Right cardiac atrium (tissue), 5 donors: Measurements from ENCODE around the gene OR2V1. TPM values are rescaled to one million over a fixed set of nuclear protein-coding genes. Genes with fewer than 3 reads are reported as not detected.
A peak's percentile ranks its signal among the peaks of the same experiment; 100 is the strongest.
"Not testable (repeated sequence)": the region's sequence is repeated elsewhere in the genome, so short reads cannot be mapped to it uniquely, and the experiment has no call there.

ENCODE experiments used
- ATAC-seq, 2 donors: fragments of 200-7000 bp; cut with Tn5 transposase; one replicate each; pipeline versions ENCODE4 v1.8.0 to v1.9.1; 2020; ENCODE audit warnings: moderate library complexity in 2 of 2, mild to moderate bottlenecking in 1 of 2
- DNase-seq, 3 donors: peaks; one replicate each; pipeline ENCODE4 v3.0.0-alpha.2; 2020
- H3K27ac ChIP-seq: one replicate; pipeline ENCODE4 v1.5.1; 2013; ENCODE audit warnings: mild to moderate bottlenecking, low read length, control low read depth, moderate library complexity
- H3K27me3 ChIP-seq: one replicate; pipeline ENCODE4 v1.6.1; 2013; ENCODE audit not compliant: control insufficient read depth, insufficient read depth
- H3K4me1 ChIP-seq: one replicate; pipeline ENCODE4 v1.6.1; 2013; ENCODE audit warnings: low read length; ENCODE audit not compliant: control insufficient read depth, insufficient read depth
- H3K4me3 ChIP-seq: one replicate; pipeline ENCODE4 v1.5.1; 2013; ENCODE audit warnings: low read length, control low read depth
- H3K9me3 ChIP-seq: one replicate; pipeline ENCODE4 v1.6.1; 2013; ENCODE audit warnings: low read length; ENCODE audit not compliant: control insufficient read depth
- WGBS: extraction: QIAGEN DNeasy Blood & Tissue Kit; methylation state at CpG from one replicate; pipeline ENCODE4 v1.1.7; 2013; 5-methylcytosine and 5-hydroxymethylcytosine counted together
- intact Hi-C, 4 donors: fragments of 100-400 bp; cut with DNase I; formaldehyde crosslinking; loops; one replicate each; pipeline versions ENCODE4 v1.11.0 to v1.14.0; 2022 to 2023
- long read RNA-seq, 4 donors: library from polyadenylated mRNA; unstranded; transcript quantifications; one replicate each; pipeline ENCODE4 v2.0.0, GENCODE V29; 2020 to 2021
- polyA plus RNA-seq: library from polyadenylated mRNA; stranded (reverse); fragments of 200-250 nt; gene quantifications from one replicate; pipeline ENCODE4 v1.2.3, GENCODE V29; 2013
- total RNA-seq, 4 donors: library from RNA; stranded (reverse); fragmentation: NEBNext Ultra II Directional; extraction: Animal tissue kit (Norgen Biotek cat#: 25700); gene quantifications; one replicate each; pipeline ENCODE4 v1.2.1, GENCODE V29; 2021
- donor health status: healthy with polysubstance abuse.
- donor health status: DM: no; HTN: yes; CAD: no.
- donor health status: DM: no; HTN: no; CAD: no.
- donor health status: DM: no; HTN: yes; CAD: no; lungs with severe emphysema.
- donor health status: DM: yes; HTN: yes; CAD: no.

The OR2V1 gene, protein sequence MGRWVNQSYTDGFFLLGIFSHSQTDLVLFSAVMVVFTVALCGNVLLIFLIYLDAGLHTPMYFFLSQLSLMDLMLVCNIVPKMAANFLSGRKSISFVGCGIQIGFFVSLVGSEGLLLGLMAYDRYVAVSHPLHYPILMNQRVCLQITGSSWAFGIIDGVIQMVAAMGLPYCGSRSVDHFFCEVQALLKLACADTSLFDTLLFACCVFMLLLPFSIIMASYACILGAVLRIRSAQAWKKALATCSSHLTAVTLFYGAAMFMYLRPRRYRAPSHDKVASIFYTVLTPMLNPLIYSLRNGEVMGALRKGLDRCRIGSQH
- total RNA-seq (not detected), polyA plus RNA-seq (not detected)
- long read RNA-seq, donor 1: 0 reads
- long read RNA-seq, donor 2: 0 reads
- long read RNA-seq, donor 3: 0 reads
- long read RNA-seq, donor 4: 0 reads

DNA sequence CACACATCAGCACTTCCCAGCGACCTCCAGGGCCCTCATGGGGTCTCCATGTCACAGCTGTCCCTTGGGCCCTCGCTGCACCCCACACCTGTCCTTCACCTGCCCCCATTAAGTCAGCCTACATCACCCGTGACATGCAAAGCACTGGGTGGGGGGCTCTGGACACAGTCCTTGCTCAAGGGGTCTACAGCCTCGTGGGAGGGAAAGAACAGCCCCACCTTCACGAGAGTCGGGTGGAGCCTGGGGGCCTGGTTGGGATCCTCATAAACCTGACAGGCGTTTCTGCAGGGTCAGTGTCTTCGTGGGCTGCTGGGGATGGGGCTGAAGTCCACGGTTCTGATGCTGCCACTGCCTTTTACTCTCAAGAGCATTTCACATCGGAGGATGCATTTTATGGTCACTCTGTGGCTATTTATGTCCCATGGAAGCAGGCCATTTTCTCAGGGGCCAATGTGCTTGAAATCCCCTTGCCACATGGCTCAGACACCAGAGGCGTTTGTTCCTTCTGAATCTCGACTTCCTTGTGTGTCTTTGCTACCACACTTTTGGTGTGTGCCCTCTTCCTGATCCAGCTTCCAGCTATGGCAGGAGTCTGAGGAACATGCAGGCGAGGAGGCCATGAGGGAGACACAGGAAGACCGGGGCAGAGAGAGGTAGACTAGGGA is at the start of gene OR2V1:
Gene OR2V1 (minus strand): TSS at position 338 of the 665 bp plus-strand sequence. CDS start 5,865 bp downstream, outside the sequence.
- intact Hi-C loops: no loop called here
- no peaks in the 10 kb centered on the region for H3K9me3 ChIP-seq
- no peak within 1 kb of the TSS for H3K4me3 ChIP-seq
- WGBS: 77% methylated on average over 14 of the region's 14 CpGs
- H3K4me1 ChIP-seq: no peaks in the 10 kb centered on the region
- no peak for ATAC-seq
- H3K27me3 ChIP-seq: no peaks in the 10 kb centered on the region
- no peak within 1 kb of the TSS for H3K27ac ChIP-seq
- no peak for DNase-seq

DNA sequence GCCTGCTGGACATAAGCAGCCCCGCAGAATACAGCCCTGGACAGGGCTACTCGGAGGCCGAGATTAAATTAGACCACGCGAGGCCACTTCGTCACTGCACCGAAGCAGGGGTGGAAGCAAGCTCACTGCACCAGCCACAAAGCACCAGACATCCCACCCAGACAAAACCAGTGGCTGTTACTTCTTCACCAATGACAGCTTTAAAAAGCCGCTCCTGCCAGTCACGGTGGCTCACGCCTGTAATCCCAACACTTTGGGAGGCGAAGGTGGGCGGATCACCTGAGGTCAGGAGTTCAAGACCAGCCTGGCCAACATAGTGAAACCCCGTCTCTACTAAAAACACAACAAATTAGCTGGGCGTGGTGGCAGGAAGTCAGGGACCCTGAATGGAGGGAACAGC is 46.6 kb upstream of the OR2V1 start:
- ATAC-seq, H3K4me3 ChIP-seq, H3K4me1 ChIP-seq, H3K27ac ChIP-seq, DNase-seq, H3K27me3 ChIP-seq, H3K9me3 ChIP-seq: not testable (repeated sequence)
- WGBS: 72% methylated on average over 14 of the region's 14 CpGs
- intact Hi-C loops: loop anchor here in 1 of 4 donors (10.0 kb wide), 1 partner anchor 313 kb away; the partner anchor contains the start of gene ZFP62

DNA sequence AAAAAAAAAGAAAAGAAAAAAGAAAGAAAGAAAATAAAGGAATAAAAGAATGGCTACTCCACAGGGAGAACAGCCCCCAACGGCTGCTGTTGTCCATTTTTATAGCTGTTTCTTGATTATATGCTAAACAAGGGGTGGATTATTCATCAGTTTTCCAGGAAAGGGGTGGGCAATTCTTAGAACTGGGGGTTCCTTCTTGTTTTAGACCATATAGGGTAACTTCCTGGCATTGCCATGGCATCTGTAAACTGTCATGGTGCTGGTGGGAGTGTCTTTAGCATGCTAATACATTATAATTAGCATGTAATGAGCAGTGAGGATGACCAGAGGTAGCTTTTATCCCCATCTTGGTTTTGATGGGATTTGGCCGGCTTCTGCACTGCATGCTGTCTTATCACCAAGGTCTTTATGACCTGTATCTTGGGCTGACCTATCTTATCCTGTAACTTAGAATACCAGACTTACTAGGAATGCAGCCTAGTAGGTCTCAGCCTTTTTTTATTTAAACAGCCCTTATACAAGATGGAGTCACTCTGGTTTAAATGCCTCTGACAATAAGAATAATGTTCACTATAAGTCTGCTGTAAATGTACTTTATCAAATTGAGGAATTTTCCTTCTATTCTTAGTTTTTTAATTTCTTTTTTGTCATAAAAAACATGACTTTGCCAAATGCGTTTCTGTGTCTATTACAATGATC is 45.4 kb upstream of the OR2V1 start:
- peaks cover 2% of the 10 kb centered on the region for H3K27me3 ChIP-seq
- DNase-seq (no peak), ATAC-seq (no peak)
- peaks cover 2% of the 10 kb centered on the region for H3K4me1 ChIP-seq
- no peaks in the 10 kb centered on the region for H3K9me3 ChIP-seq
- 54% methylated on average over 3 of the region's 3 CpGs for WGBS
- H3K4me3 ChIP-seq: no peak overlapping the region
- intact Hi-C loops: loop anchor here in 1 of 4 donors (10.0 kb wide), 1 partner anchor 312 kb away; the partner anchor contains the start of gene ZFP62
- no peak overlapping the region for H3K27ac ChIP-seq

DNA sequence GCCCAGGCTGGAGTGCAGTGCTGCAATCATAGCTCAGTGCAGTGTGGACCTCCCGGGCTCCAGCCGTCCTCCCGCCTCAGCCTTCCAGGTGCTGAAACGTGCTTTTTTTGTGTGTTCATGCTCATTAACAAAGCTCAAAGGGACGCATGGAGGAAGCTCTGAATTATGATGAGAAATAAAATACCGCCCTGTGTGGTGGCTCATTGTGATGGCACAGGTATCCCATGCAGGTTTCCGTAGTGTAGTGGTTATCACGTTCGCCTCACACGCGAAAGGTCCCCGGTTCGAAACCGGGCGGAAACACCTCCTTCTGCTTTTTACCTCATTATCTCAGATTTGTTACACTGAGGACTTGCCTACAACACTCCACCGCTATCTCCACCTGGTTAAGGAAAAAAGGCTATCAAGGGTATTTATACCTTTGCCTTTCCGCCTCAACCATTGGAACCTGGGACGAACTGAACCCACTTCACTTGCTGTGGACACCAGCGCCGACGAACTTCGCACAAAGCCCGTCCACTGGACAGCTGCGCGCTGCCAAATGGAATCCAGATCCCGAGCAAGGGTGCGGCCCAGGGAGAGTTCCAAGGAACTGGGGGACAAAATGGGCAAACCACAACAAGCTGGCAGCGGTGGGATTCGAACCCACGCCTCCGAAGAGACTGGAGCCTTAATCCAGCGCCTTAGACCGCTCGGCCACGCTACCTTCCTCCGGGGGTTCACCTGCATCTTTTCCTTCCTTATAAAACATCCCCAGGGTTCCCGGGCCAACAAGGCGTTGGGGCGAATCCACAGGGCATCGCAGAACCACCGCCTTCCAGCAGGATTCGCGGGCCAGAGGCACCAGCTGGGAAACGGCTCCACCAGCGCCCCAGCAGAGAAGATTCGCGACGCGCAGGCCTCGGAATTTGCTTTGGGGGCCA is 42.7 kb upstream of the OR2V1 start:
- Histone ChIP-seq H3K27ac (no peak overlapping the region), H3K4me3 (no peak overlapping the region)
- ATAC-seq: no peak

DNA sequence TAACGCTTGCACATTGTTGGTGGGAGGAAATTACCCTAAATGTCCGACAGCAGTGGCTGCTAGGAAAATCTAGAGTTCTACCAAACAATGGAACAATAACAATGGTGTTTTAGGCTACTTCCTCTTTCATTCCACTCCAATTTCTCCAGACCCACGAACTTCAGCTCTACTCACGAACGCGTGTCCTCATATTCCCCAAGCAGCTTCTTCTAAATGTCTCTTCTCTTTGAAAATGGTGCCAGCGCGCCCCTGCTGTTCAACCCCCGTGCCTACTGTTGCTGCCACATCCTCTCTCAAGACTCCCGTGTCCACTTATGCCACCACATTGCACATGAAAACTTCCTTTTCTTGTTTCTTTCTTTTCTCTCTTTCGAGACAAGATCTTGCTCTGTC is 42.1 kb upstream of the OR2V1 start:
- no peak overlapping the region for H3K4me3 ChIP-seq
- WGBS: 13% methylated on average over 11 of the region's 11 CpGs
- DNase-seq (peak in 1 of 3 donors; percentile 23), ATAC-seq (no peak)
- no peak overlapping the region for H3K27ac ChIP-seq
- intact Hi-C loops: loop anchor here in 1 of 4 donors (10.0 kb wide), 1 partner anchor 308 kb away; the partner anchor contains the start of gene ZFP62
- H3K4me1 ChIP-seq: peaks cover 2% of the 10 kb centered on the region
- peaks cover 2% of the 10 kb centered on the region for H3K27me3 ChIP-seq
- no peaks in the 10 kb centered on the region for H3K9me3 ChIP-seq

More for the DNA sequence above, 42.7 kb upstream of the OR2V1 start:
- DNase-seq: peak in 1 of 3 donors; percentile 31
- H3K9me3 ChIP-seq: no peaks in the 10 kb centered on the region
- peaks cover 2% of the 10 kb centered on the region for H3K4me1 ChIP-seq
- intact Hi-C loops: loop anchor here in 1 of 4 donors (10.0 kb wide), 1 partner anchor 309 kb away; the partner anchor contains the start of gene ZFP62
- WGBS: 5% methylated on average over 50 of the region's 50 CpGs
- peaks cover 2% of the 10 kb centered on the region for H3K27me3 ChIP-seq

DNA sequence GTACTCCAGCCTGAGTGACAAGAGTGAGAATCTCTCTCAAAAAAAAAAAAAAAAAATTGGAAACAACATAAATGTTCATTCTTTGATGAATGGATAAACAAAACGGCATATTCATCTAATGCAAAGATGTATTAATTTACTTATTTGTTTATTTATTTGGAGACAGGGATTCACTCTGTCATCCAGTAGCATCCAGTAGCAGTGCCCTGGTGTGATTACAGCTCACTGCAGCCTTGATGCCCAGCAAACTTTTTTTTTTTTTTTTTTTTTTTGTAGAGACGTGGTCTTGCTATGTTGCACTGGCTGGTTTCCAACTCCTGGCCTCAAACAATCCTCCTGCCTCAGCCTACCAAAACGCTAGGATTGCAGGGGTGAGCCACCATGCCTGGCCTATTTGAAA is 40.8 kb upstream of the OR2V1 start:
- H3K27me3 ChIP-seq: peaks cover 2% of the 10 kb centered on the region
- intact Hi-C loops: loop anchor here in 1 of 4 donors (10.0 kb wide), 1 partner anchor 307 kb away; the partner anchor contains the start of gene ZFP62
- no peak for DNase-seq

DNA sequence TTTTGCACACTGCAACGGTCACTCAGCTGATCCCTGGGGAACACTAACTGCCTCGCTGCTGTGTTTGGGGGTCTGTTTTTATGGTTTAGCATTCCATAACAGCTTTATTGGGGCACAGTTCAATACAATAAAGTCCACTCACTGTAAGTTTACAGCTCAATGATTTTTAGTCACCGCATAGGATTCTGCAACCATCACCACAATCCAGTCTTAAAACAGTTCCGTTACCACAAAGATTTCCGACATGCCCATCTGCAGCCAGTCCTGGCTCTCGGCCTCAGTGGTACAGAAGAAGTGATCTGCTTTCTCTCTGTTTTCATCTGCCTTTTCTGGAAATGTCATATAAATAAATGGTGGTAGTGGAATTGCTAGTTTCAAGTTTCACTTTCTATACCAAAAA is 40.0 kb upstream of the OR2V1 start:
- intact Hi-C loops: loop anchor here in 1 of 4 donors (10.0 kb wide), 1 partner anchor 306 kb away; the partner anchor contains the start of gene ZFP62
- no peak for ATAC-seq
- no peak overlapping the region for H3K27ac ChIP-seq
- H3K27me3 ChIP-seq: peaks cover 2% of the 10 kb centered on the region
- H3K4me3 ChIP-seq: no peak overlapping the region
- DNase-seq: no peak
- no peaks in the 10 kb centered on the region for H3K9me3 ChIP-seq
- H3K4me1 ChIP-seq: peaks cover 2% of the 10 kb centered on the region
- 58% methylated on average over 6 of the region's 6 CpGs for WGBS

More for the DNA sequence above, 40.8 kb upstream of the OR2V1 start:
- Histone ChIP-seq H3K27ac (no peak overlapping the region), H3K9me3 (no peaks in the 10 kb centered on the region), H3K4me1 (peaks cover 2% of the 10 kb centered on the region), H3K4me3 (no peak overlapping the region)
- WGBS: 43% methylated on average over 3 of the region's 3 CpGs
- no peak for ATAC-seq

DNA sequence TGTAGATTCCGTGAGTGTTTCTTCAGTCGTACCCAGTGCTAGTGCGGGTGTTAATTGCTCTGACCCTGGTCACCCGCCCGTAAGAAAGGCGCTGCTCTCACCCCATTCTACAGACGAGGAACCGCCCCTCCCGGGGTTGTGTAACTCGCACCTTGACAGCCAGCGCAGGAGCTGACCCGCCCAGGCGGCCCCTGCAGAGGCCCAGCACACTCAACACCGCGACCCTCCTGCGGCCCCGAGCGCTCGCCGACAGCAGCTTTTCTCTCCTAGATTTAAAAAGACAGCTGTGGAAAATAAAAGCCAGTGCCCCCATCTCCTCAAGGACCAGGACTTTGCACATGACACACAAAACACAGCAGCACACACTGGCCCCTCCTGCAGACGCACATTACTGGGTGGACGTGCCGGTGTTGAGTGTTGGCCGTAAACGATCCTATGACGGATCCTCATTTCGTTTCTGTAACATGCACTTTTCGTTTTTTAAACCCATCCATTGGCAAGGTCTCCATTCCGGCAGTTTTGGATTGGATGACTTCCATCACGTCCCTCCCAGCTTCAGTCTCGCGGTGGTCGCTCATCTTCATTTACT is 39.4 kb upstream of the OR2V1 start:
- ATAC-seq (peak; percentile 14), DNase-seq (no peak)
- intact Hi-C loops: loop anchor here in 1 of 4 donors (10.0 kb wide), 1 partner anchor 306 kb away; the partner anchor contains the start of gene ZFP62
- WGBS: 17% methylated on average over 33 of the region's 33 CpGs
- H3K27me3 ChIP-seq: peaks cover 2% of the 10 kb centered on the region
- H3K27ac ChIP-seq: no peak overlapping the region
- H3K4me1 ChIP-seq: peaks cover 2% of the 10 kb centered on the region
- no peaks in the 10 kb centered on the region for H3K9me3 ChIP-seq
- H3K4me3 ChIP-seq: no peak overlapping the region

DNA sequence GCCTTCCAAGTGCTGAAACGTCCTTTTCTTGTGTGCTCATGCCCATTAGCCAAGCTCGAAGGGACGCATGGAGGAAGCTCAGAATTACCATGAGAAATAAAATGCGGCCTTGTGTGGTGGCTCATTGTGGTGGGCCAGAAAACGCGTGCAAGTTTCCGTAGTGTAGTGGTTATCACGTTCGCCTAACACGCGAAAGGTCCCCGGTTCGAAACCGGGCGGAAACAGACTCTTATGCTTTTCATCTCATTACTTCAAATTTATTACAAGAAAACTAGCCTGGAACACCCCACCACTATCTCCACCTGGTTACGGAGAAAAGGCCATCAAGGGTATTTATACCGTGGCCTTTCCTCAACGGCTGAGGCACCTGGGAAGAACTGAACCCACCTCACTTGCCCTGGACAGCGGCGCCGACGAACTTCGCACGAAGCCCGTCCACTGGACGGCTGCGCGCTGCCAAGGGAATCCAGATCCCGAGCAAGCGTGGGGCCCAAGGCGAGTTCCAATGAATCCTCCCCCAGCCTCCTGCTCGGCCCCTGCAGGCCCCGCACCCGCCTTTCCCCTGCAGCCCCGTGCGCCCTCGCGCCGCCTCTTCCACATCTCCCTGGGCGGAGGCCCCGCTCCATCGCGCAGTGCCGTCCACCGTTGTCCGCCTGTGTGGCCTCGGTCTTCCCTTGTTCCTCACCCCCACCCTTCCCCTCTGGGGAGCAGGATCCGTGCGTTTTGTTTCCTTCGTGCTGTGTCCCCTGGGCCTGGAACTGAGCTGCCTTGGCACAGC is 38.7 kb upstream of the OR2V1 start:
- not testable (repeated sequence) for H3K27ac ChIP-seq, H3K9me3 ChIP-seq, H3K4me1 ChIP-seq, H3K27me3 ChIP-seq, H3K4me3 ChIP-seq
- WGBS: 9% methylated on average over 50 of the region's 50 CpGs
- DNase-seq (peak in 1 of 3 donors; percentile 54), ATAC-seq (peak; percentile 22 to 51)
- intact Hi-C loops: loop anchor here in 1 of 4 donors (10.0 kb wide), 1 partner anchor 305 kb away; the partner anchor contains the start of gene ZFP62
